Endodermal cell (in vitro differentiated cells): Measurements from ENCODE around the gene FARSA. TPM values are rescaled to one million over a fixed set of nuclear protein-coding genes. Genes with fewer than 3 reads are reported as not detected.
A peak's percentile ranks its signal among the peaks of the same experiment; 100 is the strongest.

Experiments used
- DNase-seq: peaks from one replicate; pipeline ENCODE4 v3.0.0-alpha.2; 2017
- H3K27ac ChIP-seq: 2 replicates; pipeline ENCODE4 v1.5.1; 2013; ENCODE audit warnings: mild to moderate bottlenecking, low read depth, low read length, moderate library complexity
- H3K27me3 ChIP-seq: 2 replicates; pipeline ENCODE4 v1.6.1; 2013; ENCODE audit warnings: mild to moderate bottlenecking, low read length, moderate library complexity; ENCODE audit not compliant: insufficient read depth, control insufficient read depth, poor library complexity, severe bottlenecking
- H3K36me3 ChIP-seq: 2 replicates; pipeline ENCODE4 v1.7.0; 2013; ENCODE audit warnings: mild to moderate bottlenecking, low read length, moderate library complexity; ENCODE audit not compliant: control insufficient read depth, insufficient read depth
- H3K4me1 ChIP-seq: one replicate; pipeline ENCODE4 v1.7.0; 2013; ENCODE audit warnings: low read length; ENCODE audit not compliant: control insufficient read depth, insufficient read depth
- H3K4me3 ChIP-seq: 2 replicates; pipeline ENCODE4 v1.5.1; 2013; ENCODE audit warnings: mild to moderate bottlenecking, low read length, moderate library complexity
- H3K9ac ChIP-seq: 2 replicates; pipeline ENCODE4 v1.6.1; 2013; ENCODE audit warnings: mild to moderate bottlenecking, low read length, moderate library complexity; ENCODE audit not compliant: poor library complexity, severe bottlenecking; ENCODE audit errors: extremely low read depth
- H3K9me3 ChIP-seq: 2 replicates; pipeline ENCODE4 v1.6.1; 2013; ENCODE audit warnings: mild to moderate bottlenecking, low read length, moderate library complexity; ENCODE audit not compliant: control insufficient read depth
- H3K27ac Mint-ChIP-seq: 2 replicates; pipeline ENCODE4 v1.8.0; 2020; ENCODE audit warnings: mixed read lengths
- H3K27me3 Mint-ChIP-seq: 2 replicates; pipeline ENCODE4 v1.8.0; 2021; ENCODE audit warnings: mild to moderate bottlenecking, mixed read lengths; ENCODE audit not compliant: insufficient read depth
- H3K36me3 Mint-ChIP-seq: 2 replicates; pipeline ENCODE4 v1.8.0; 2020; ENCODE audit warnings: low read depth, mixed read lengths
- H3K4me1 Mint-ChIP-seq: 2 replicates; pipeline ENCODE4 v1.8.0; 2020; ENCODE audit warnings: mixed read lengths
- H3K4me3 Mint-ChIP-seq: 2 replicates; pipeline ENCODE4 v1.8.0; 2020; ENCODE audit warnings: mild to moderate bottlenecking, moderate library complexity, mixed read lengths
- H3K9me3 Mint-ChIP-seq: 2 replicates; pipeline ENCODE4 v1.8.0; 2020; ENCODE audit warnings: mild to moderate bottlenecking, mixed read lengths
- WGBS, 2 experiments: methylation state at CpG; one replicate each; pipeline versions ENCODE4 v1.1.5 to v1.1.7; 2013; ENCODE audit warnings: missing lambda C conversion rate in 2 of 2, mixed read lengths in 1 of 2; ENCODE audit not compliant: insufficient coverage in 1 of 2, insufficient read length in 1 of 2; 5-methylcytosine and 5-hydroxymethylcytosine counted together
- total RNA-seq, 2 donors: library from RNA; stranded (reverse); fragmentation: NEBNext Ultra II Directional in 1 of 2; extraction: Animal tissue kit (Norgen Biotek cat#: 25700) in 1 of 2; gene quantifications; 2 replicates in 1 of 2; 3 replicates in 1 of 2; pipeline ENCODE4 v1.2.1, GENCODE V29; 2021
- TF ChIP-seq, protein P1 (sequence below): fragments of 200-600 bp; sonication (generic); conservative IDR thresholded peaks from 2 replicates; pipeline ENCODE4 v1.5.0; 2021; ENCODE audit warnings: antibody characterized with exemption, mild to moderate bottlenecking

The FARSA gene
- total RNA-seq, 2 donors from 2014 or later: 65.1 to 70.8 TPM

DNA sequence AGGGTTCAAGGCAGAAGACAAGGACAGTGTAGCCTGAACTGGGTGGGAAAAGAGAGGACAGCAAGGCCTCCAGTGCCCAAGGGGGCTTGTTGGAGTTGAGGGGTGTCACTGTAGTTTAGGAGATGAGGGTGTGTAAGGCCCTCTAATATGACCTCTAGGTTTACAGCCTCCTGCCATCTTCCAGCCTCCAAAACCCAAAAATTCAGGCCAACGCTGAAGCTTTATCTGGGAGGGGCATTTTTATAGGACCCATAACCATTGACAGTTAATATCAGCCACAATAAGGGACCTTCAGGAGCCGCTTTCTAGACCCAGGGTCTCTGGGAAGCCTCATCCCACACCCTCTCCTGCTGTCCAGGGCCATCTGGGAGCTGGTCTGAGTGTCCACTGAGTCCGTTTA is 49.3 kb downstream of the FARSA start:
- Histone ChIP-seq H3K4me1 (no peaks in the 10 kb centered on the region), H3K27me3 (peaks cover 37% of the 10 kb centered on the region), H3K36me3 (no peaks in the 10 kb centered on the region), H3K27ac (no peak overlapping the region), H3K9me3 (peaks cover 18% of the 10 kb centered on the region), H3K4me3 (peak overlapping the region; percentile 77), H3K9ac (no peak overlapping the region)
- 91 to 96% methylated on average over 2 to 3 of the region's 3 CpGs for WGBS, 2 experiments
- Mint-ChIP-seq H3K4me1 (peaks cover 10% of the 10 kb centered on the region), H3K4me3 (no peak overlapping the region), H3K27ac (no peak overlapping the region), H3K9me3 (peaks cover 26% of the 10 kb centered on the region), H3K36me3 (no peaks in the 10 kb centered on the region), H3K27me3 (peaks cover 40% of the 10 kb centered on the region)
- TF ChIP-seq, protein P1, sequence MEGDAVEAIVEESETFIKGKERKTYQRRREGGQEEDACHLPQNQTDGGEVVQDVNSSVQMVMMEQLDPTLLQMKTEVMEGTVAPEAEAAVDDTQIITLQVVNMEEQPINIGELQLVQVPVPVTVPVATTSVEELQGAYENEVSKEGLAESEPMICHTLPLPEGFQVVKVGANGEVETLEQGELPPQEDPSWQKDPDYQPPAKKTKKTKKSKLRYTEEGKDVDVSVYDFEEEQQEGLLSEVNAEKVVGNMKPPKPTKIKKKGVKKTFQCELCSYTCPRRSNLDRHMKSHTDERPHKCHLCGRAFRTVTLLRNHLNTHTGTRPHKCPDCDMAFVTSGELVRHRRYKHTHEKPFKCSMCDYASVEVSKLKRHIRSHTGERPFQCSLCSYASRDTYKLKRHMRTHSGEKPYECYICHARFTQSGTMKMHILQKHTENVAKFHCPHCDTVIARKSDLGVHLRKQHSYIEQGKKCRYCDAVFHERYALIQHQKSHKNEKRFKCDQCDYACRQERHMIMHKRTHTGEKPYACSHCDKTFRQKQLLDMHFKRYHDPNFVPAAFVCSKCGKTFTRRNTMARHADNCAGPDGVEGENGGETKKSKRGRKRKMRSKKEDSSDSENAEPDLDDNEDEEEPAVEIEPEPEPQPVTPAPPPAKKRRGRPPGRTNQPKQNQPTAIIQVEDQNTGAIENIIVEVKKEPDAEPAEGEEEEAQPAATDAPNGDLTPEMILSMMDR: no peak
- DNase-seq: no peak

DNA sequence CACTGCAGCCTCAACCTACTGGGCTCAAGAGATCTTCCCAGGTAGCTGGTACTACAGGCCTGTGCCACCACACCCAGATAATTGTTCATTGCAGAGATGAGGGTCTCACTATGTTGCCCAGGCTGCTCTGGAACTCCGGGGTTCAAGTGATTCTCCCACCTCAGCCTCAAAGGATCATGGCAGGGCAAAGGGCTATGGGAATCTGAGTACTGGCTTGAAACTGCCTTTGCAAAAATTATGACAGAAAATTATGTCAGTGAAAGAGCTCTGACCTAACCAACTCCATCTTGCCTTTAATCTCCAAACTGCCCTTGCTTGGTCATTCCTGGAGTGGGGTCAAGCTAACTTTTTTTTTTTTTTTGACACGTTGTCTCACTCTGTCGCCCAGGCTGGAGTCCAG is 50.9 kb downstream of the FARSA start:
- Mint-ChIP-seq H3K27me3 (peaks cover 36% of the 10 kb centered on the region), H3K27ac (no peak overlapping the region), H3K36me3 (peaks cover 9% of the 10 kb centered on the region), H3K4me1 (peaks cover 10% of the 10 kb centered on the region), H3K4me3 (peak overlapping the region; percentile 76), H3K9me3 (peaks cover 26% of the 10 kb centered on the region)
- H3K9ac ChIP-seq: no peak overlapping the region
- TF ChIP-seq, protein P1: no peak
- H3K4me1 ChIP-seq: no peaks in the 10 kb centered on the region
- H3K9me3 ChIP-seq: peaks cover 18% of the 10 kb centered on the region
- WGBS, 2 experiments: 87 to 100% methylated on average over 2 to 3 of the region's 3 CpGs
- DNase-seq: no peak
- H3K4me3 ChIP-seq: no peak overlapping the region
- H3K27ac ChIP-seq: no peak overlapping the region
- peaks cover 30% of the 10 kb centered on the region for H3K27me3 ChIP-seq
- H3K36me3 ChIP-seq: peaks cover 4% of the 10 kb centered on the region

DNA sequence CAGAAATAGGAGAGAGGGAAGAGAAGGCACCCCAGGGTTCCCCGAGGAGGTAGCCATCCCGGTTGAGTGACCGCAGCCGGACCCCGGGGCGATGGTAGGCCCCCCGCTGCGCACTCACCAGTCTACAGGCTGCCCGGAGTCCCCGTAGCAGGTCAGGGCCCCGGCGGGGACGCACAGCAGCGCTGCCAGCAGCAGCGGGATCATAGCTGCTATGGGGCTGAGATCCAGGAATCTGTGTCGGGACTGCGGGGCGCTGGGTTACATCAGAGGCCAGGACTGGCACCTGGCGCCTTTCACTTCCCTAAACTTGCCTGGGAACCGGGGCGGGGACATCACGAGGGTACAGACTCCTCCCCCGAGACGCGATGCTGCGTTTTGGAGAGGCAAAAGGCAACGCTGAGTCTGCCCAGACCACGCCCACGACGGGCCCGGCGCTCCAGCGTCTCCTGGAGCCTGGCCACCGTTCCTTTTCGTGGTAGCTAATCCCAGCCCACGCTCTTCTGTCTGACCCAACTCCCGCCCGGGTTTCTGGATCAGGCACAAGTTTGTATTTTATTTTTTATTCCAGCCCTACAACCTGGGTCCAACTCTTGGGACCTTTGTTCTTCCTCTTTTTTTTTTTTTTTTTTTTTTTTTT is 52.2 kb downstream of the FARSA start, which contains the start of gene DNASE2:
Gene DNASE2 (minus strand): TSS at position 278 of the 637 bp plus-strand sequence. CDS start 74 bp downstream, at position 204.
- peak within 1 kb of the TSS; percentile 74 for H3K9ac ChIP-seq
- H3K27ac ChIP-seq: peak within 1 kb of the TSS; percentile 32
- peaks cover 4% of the 10 kb centered on the region for H3K36me3 ChIP-seq
- Mint-ChIP-seq H3K36me3 (peaks cover 9% of the 10 kb centered on the region), H3K9me3 (peaks cover 26% of the 10 kb centered on the region), H3K4me3 (peak within 1 kb of the TSS; percentile 76), H3K27me3 (peaks cover 28% of the 10 kb centered on the region), H3K27ac (peak within 1 kb of the TSS; percentile 93), H3K4me1 (peaks cover 3% of the 10 kb centered on the region)
- WGBS, 2 experiments: 0 to 1% methylated on average over 33 to 38 of the region's 38 CpGs
- no peaks in the 10 kb centered on the region for H3K4me1 ChIP-seq
- TF ChIP-seq, protein P1: no peak
- peaks cover 20% of the 10 kb centered on the region for H3K27me3 ChIP-seq
- DNase-seq: peak; percentile 98
- H3K4me3 ChIP-seq: peak within 1 kb of the TSS; percentile 91
- H3K9me3 ChIP-seq: peaks cover 18% of the 10 kb centered on the region
